ENCODE results near the gene AIMP1.

The AIMP1 gene

GRCh38 chr4:106347167-106347566, 30.8 kb downstream of the AIMP1 start:
- no peak overlapping the region for H3K4me3 ChIP-seq (ENCODE audit: low read depth in 1 of 2, low read length in 1 of 2)
- no peaks in the 10 kb centered on the region for H3K9me3 ChIP-seq
- no peak for TF ChIP-seq CTCF (IDR thresholded peaks at IDR 0.05)
- no peaks in the 10 kb centered on the region for H3K4me1 ChIP-seq (ENCODE audit: control insufficient read depth in 1 of 2, insufficient read depth in 1 of 2, low read depth in 1 of 2, low read length in 1 of 2)
- H3K27ac ChIP-seq, result no peak overlapping the region
- no peaks in the 10 kb centered on the region for H3K27me3 ChIP-seq
- H3K36me3 ChIP-seq, result peaks cover 12% of the 10 kb centered on the region

- H3K27me3 ChIP-seq, result no peaks in the 10 kb centered on the region
- TF ChIP-seq CTCF (IDR thresholded peaks at IDR 0.05), result no peak
- no peak overlapping the region for H3K4me3 ChIP-seq (ENCODE audit: low read depth in 1 of 2, low read length in 1 of 2)
- no peak overlapping the region for H3K27ac ChIP-seq
- H3K9me3 ChIP-seq, result no peaks in the 10 kb centered on the region
- H3K36me3 ChIP-seq, result peaks cover 12% of the 10 kb centered on the region
- peaks cover 11% of the 10 kb centered on the region in 2 experiments for H3K4me1 ChIP-seq (ENCODE audit: control insufficient read depth in 1 of 2, insufficient read depth in 1 of 2, low read depth in 1 of 2, low read length in 1 of 2)
Observed at GRCh38 chr4:106351016-106351415, 34.7 kb downstream of the AIMP1 start.

GRCh38 chr4:106353786-106354185, 37.4 kb downstream of the AIMP1 start:
- H3K36me3 ChIP-seq, result peaks cover 7% of the 10 kb centered on the region
- H3K4me1 ChIP-seq (ENCODE audit: control insufficient read depth in 1 of 2, insufficient read depth in 1 of 2, low read depth in 1 of 2, low read length in 1 of 2), result peaks cover 22 to 32% of the 10 kb centered on the region in 2 experiments
- no peak overlapping the region for H3K4me3 ChIP-seq (ENCODE audit: low read depth in 1 of 2, low read length in 1 of 2)
- no peak for TF ChIP-seq CTCF (IDR thresholded peaks at IDR 0.05)
- no peaks in the 10 kb centered on the region for H3K9me3 ChIP-seq
- H3K27ac ChIP-seq, result no peak overlapping the region
- no peaks in the 10 kb centered on the region for H3K27me3 ChIP-seq

- H3K36me3 ChIP-seq, result no peaks in the 10 kb centered on the region
- no peak overlapping the region for H3K27ac ChIP-seq
- no peak for TF ChIP-seq CTCF (IDR thresholded peaks at IDR 0.05)
- no peaks in the 10 kb centered on the region for H3K27me3 ChIP-seq
- H3K9me3 ChIP-seq, result no peaks in the 10 kb centered on the region
- H3K4me1 ChIP-seq (ENCODE audit: control insufficient read depth in 1 of 2, insufficient read depth in 1 of 2, low read depth in 1 of 2, low read length in 1 of 2), result peaks cover 22 to 38% of the 10 kb centered on the region in 2 experiments
- H3K4me3 ChIP-seq (ENCODE audit: low read depth in 1 of 2, low read length in 1 of 2), result no peak overlapping the region
Observed at GRCh38 chr4:106355193-106355592, 38.8 kb downstream of the AIMP1 start.

- H3K27me3 ChIP-seq, result no peaks in the 10 kb centered on the region
- H3K4me3 ChIP-seq (ENCODE audit: low read depth in 1 of 2, low read length in 1 of 2), result no peak overlapping the region
- H3K4me1 ChIP-seq (ENCODE audit: control insufficient read depth in 1 of 2, insufficient read depth in 1 of 2, low read depth in 1 of 2, low read length in 1 of 2), result peaks cover 22 to 48% of the 10 kb centered on the region in 2 experiments
- H3K27ac ChIP-seq, result no peak overlapping the region
- H3K9me3 ChIP-seq, result no peaks in the 10 kb centered on the region
- no peaks in the 10 kb centered on the region for H3K36me3 ChIP-seq
- TF ChIP-seq CTCF (IDR thresholded peaks at IDR 0.05), result no peak
Observed at GRCh38 chr4:106358899-106359298, 42.5 kb downstream of the AIMP1 start.
